HTR-8/SVneo (cell line): Measurements from ENCODE around the gene GLO1.

ENCODE experiments used
- DNase-seq: peaks from one replicate; pipeline ENCODE4 v3.0.0; 2011; ENCODE audit warnings: low spot score, mixed read lengths; ENCODE audit not compliant: insufficient read length
- FAIRE-seq: peaks from 2 replicates; lab custom pipeline; 2011; peaks lifted over from hg19 to GRCh38; lab: Jason Lieb, UNC

GLO1 gene

DNA sequence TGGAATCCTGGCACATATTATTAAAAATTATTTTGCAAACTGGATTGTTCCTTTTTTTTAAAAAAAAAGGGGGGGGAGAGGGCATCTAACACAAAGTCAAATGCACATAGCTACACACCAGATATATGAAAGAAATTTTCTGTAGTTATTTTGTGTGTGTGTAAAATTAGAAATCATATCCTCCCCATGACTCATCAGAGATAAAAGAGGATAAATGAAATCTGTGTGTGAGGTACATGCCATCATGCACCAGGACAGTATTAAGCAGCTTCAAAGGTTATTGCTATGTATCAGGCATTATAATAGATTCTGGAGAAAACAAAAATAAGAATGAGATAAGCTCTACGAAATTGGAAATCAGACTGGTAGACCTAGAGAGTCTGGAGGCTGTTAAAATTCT lies 68.4 kb downstream of the GLO1 start:
- FAIRE-seq (no peak), DNase-seq (no peak)

DNA sequence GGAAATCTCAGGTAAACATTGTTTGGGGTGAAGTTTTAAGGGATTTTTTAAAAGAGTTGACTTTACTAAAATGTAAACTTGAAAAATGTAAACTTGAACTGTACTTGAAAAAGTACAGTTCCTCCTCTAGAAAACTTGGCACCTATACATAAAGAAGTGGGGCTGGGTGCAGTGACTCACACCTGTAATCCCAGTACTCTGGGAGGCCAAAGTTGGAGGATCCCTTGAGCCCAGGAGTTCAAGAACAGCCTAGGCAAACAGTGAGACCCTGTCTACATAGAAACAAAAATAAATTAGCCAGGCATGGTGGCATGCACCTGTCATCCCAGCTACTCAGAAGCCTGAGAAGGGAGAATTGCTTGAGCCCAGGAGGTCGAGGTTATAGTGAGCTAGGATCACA lies 70.5 kb downstream of the GLO1 start:
- FAIRE-seq = no peak
- no peak for DNase-seq

DNA sequence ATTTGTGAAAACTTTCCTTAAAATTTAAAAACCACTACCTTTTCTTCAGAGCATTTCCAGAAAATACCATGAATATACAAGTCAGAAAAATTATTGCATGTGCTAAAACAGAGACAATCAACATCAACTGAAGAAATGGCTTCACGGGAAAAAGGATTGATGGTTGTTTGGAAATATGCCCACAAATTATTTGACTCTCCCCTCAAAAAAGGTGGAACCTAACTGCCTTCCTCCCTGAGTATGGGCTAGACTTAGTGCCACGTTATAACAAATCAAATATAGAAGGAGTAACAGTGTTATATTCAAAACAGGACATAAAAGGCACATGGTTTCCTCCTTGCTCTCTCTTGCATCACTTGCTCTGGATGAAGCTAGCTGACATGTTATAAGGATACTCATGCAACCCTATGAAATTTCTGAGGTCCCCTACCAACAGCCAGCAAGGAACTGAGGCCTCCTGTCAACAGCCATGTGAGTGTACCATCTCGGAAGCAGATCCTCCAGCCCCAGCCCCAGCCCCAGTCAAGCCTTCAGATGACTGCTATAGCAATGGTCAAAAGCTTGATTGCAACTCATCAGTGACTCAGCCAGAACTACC lies 71.7 kb downstream of the GLO1 start:
- FAIRE-seq = no peak
- DNase-seq = no peak
